Esophagus muscularis mucosa (tissue), 4 donors: ENCODE results near the gene AGAP1. TPM values are rescaled to one million over a fixed set of nuclear protein-coding genes. Genes with fewer than 3 reads are reported as not detected.
A peak's percentile ranks its signal among the peaks of the same experiment; 100 is the strongest.

Source experiments
- DNase-seq: peaks from one replicate; pipeline ENCODE4 v3.0.0-alpha.2; 2017; ENCODE audit errors: extremely low spot score
- H3K27ac ChIP-seq, 4 donors: fragments of 200-600 bp; sonication (generic); replicated peaks in 1 of 4; 1 replicate in 3 of 4; 2 replicates in 1 of 4; pipeline ENCODE4 v1.5.1; 2016 to 2019; ENCODE audit warnings: mild to moderate bottlenecking in 1 of 4
- H3K27me3 ChIP-seq, 4 donors: fragments of 200-600 bp; sonication (generic); one replicate each; pipeline versions ENCODE4 v1.5.1 to v1.6.0; 2016 to 2019
- H3K36me3 ChIP-seq, 4 donors: fragments of 200-600 bp; sonication (generic); one replicate each; pipeline ENCODE4 v1.5.1; 2016 to 2019
- H3K4me1 ChIP-seq, 4 donors: fragments of 200-600 bp; sonication (generic); one replicate each; pipeline ENCODE4 v1.5.1; 2016 to 2019
- H3K4me3 ChIP-seq, 4 donors: fragments of 200-600 bp; sonication (generic); 1 replicate in 2 of 4; 2 replicates in 2 of 4; pipeline ENCODE4 v1.5.1; 2016 to 2019; ENCODE audit warnings: mild to moderate bottlenecking in 4 of 4, moderate library complexity in 1 of 4
- H3K9me3 ChIP-seq, 4 donors: fragments of 200-600 bp; sonication (generic); 1 replicate in 3 of 4; 2 replicates in 1 of 4; pipeline ENCODE4 v1.5.1; 2016 to 2019
- CTCF ChIP-seq, 3 experiments: fragments of 200-600 bp in 2 of 3; fragments of 450-650 bp in 1 of 3; sonication (generic) in 2 of 3; IDR thresholded peaks; one replicate each; pipeline ENCODE4 v1.5.1; 2017 to 2019; ENCODE audit warnings: antibody characterized with exemption in 3 of 3, mild to moderate bottlenecking in 2 of 3, moderate library complexity in 1 of 3
- EP300 ChIP-seq: sonication (generic); formaldehyde crosslinking; IDR thresholded peaks from one replicate; pipeline ENCODE4 v1.6.1; 2017; ENCODE audit warnings: antibody characterized with exemption
- POLR2A ChIP-seq: fragments of 450-650 bp; IDR thresholded peaks from one replicate; pipeline ENCODE4 v1.6.1; 2017; ENCODE audit warnings: antibody characterized with exemption, moderate library complexity, mild to moderate bottlenecking, low read depth
- POLR2AphosphoS5 ChIP-seq, 2 donors: sonication (generic); formaldehyde crosslinking; IDR thresholded peaks; one replicate each; pipeline ENCODE4 v1.6.1; 2017; ENCODE audit warnings: antibody characterized with exemption in 2 of 2
- WGBS: methylation state at CpG from one replicate; pipeline ENCODE4 v1.1.5; 2018; 5-methylcytosine and 5-hydroxymethylcytosine counted together
- intact Hi-C: fragments of 100-400 bp; cut with DNase I; formaldehyde crosslinking; loops from one replicate; pipeline ENCODE4 v1.15.1; 2023
- total RNA-seq, 4 donors: library from RNA; depleted of rRNA; stranded (reverse); fragments of >200 nt; gene quantifications; one replicate each; pipeline versions ENCODE4 v1.1.0 to v1.2.1, GENCODE V29; 2016

Gene AGAP1
- total RNA-seq, 4 donors from 2014 or later = 37.9 to 62.4 (median 47.2) TPM

- Histone ChIP-seq H3K27me3 (peaks cover 0 to 5% (median 0%) of the 10 kb centered on the region in 4 donors), H3K27ac (no peak overlapping the region), H3K4me3 (no peak overlapping the region), H3K4me1 (peaks cover 20 to 93% (median 64%) of the 10 kb centered on the region in 4 donors), H3K36me3 (no peaks in the 10 kb centered on the region), H3K9me3 (no peaks in the 10 kb centered on the region)
- TF ChIP-seq EP300 (no peak), CTCF (IDR thresholded peaks at IDR 0.05) (no peak), POLR2A (no peak), POLR2AphosphoS5 (IDR thresholded peaks at IDR 0.05) (no peak)
- DNase-seq = no peak
- 95% methylated on average over 4 of the region's 4 CpGs for WGBS
- intact Hi-C loops = loop anchor here (10.0 kb wide), 1 partner anchor 180 kb away; the partner anchor contains the start of gene AGAP1
These were observed 181.0 kb downstream of the AGAP1 start for GRCh38 chr2:235674812-235675211.

GRCh38 chr2:235675678-235676535, 182.1 kb downstream of the AGAP1 start:
- intact Hi-C loops = loop anchor here (10.0 kb wide), 1 partner anchor 181 kb away; the partner anchor contains the start of gene AGAP1
- peaks cover 26 to 93% (median 69%) of the 10 kb centered on the region in 4 donors for H3K4me1 ChIP-seq
- 86% methylated on average over 3 of the region's 3 CpGs for WGBS

GRCh38 chr2:235676536-235676799, 182.6 kb downstream of the AGAP1 start:
- DNase-seq = no peak
- Histone ChIP-seq H3K9me3 (no peaks in the 10 kb centered on the region), H3K36me3 (no peaks in the 10 kb centered on the region), H3K27ac (no peak overlapping the region), H3K27me3 (no peaks in the 10 kb centered on the region), H3K4me3 (no peak overlapping the region), H3K4me1 (peaks cover 21 to 87% (median 63%) of the 10 kb centered on the region in 4 donors)
- TF ChIP-seq EP300 (no peak), POLR2A (no peak), POLR2AphosphoS5 (IDR thresholded peaks at IDR 0.05) (no peak), CTCF (IDR thresholded peaks at IDR 0.05) (no peak)
- WGBS = 89% methylated on average over 1 of the region's 1 CpG
- intact Hi-C loops = loop anchor here (10.0 kb wide), 1 partner anchor 182 kb away; the partner anchor contains the start of gene AGAP1

More at GRCh38 chr2:235675678-235676535, 182.1 kb downstream of the AGAP1 start:
- no peaks in the 10 kb centered on the region for H3K27me3 ChIP-seq
- H3K9me3 ChIP-seq = no peaks in the 10 kb centered on the region
- no peak overlapping the region for H3K27ac ChIP-seq
- H3K36me3 ChIP-seq = no peaks in the 10 kb centered on the region
- TF ChIP-seq CTCF (IDR thresholded peaks at IDR 0.05) (peak in 1 of 3 experiments; percentile 7), POLR2AphosphoS5 (IDR thresholded peaks at IDR 0.05) (no peak)
- no peak for DNase-seq
- no peak overlapping the region for H3K4me3 ChIP-seq

GRCh38 chr2:235677276-235677788, 183.5 kb downstream of the AGAP1 start:
- 91% methylated on average over 16 of the region's 16 CpGs for WGBS
- no peak for DNase-seq
- intact Hi-C loops = loop anchor here (10.0 kb wide), 1 partner anchor 183 kb away; the partner anchor contains the start of gene AGAP1
- Histone ChIP-seq H3K9me3 (no peaks in the 10 kb centered on the region), H3K36me3 (no peaks in the 10 kb centered on the region), H3K27me3 (no peaks in the 10 kb centered on the region), H3K4me3 (no peak overlapping the region), H3K27ac (no peak overlapping the region), H3K4me1 (peaks cover 21 to 79% (median 55%) of the 10 kb centered on the region in 4 donors)
- TF ChIP-seq POLR2AphosphoS5 (IDR thresholded peaks at IDR 0.05) = no peak
- no peak for TF ChIP-seq EP300
- TF ChIP-seq POLR2A = no peak
- TF ChIP-seq CTCF (IDR thresholded peaks at IDR 0.05) = no peak
